MCF 10A (cell line): ENCODE measurements around the gene OR10H1. TPM values are rescaled to one million over a fixed set of nuclear protein-coding genes. Genes with fewer than 3 reads are reported as not detected.
"Not testable (repeated sequence)": the region's sequence is repeated elsewhere in the genome, so short reads cannot be mapped to it uniquely, and the experiment has no call there.

Experiments used
- BruUV-seq: library from RNA; stranded (reverse); fragments of 400-500 nt; replicated peaks from 2 replicates; lab custom pipeline; 2021; lab: Mats Ljungman, UMichigan
- CTCF ChIA-PET: fragments of 300-600 bp; sonication (Branson Sonifier 250); formaldehyde crosslinking; extraction: SDS; loops from one replicate; lab custom pipeline; 2021; ENCODE audit warnings: antibody characterized with exemption, inconsistent platforms; lab: Yijun Ruan, JAX
- POLR2A ChIA-PET: fragments of 300-600, 350-650 bp; sonication (Branson Sonifier 250); formaldehyde crosslinking; extraction: SDS; loops from one replicate; lab custom pipeline; 2020; ENCODE audit warnings: antibody characterized with exemption, inconsistent platforms; lab: Yijun Ruan, JAX
- DNase-seq: peaks from one replicate; pipeline ENCODE4 v3.0.0-alpha.2; 2018; ENCODE audit not compliant: unreplicated experiment
- H3K27ac Mint-ChIP-seq: one replicate; pipeline ENCODE4 v1.8.0; 2022; ENCODE audit warnings: mild to moderate bottlenecking, low read depth, mixed read lengths; ENCODE audit not compliant: unreplicated experiment
- H3K27me3 Mint-ChIP-seq: one replicate; pipeline ENCODE4 v1.8.0; 2022; ENCODE audit warnings: mixed read lengths; ENCODE audit not compliant: insufficient read depth, unreplicated experiment
- H3K36me3 Mint-ChIP-seq: one replicate; pipeline ENCODE4 v1.8.0; 2022; ENCODE audit warnings: mild to moderate bottlenecking, moderate library complexity, mixed read lengths; ENCODE audit not compliant: insufficient read depth, unreplicated experiment
- H3K4me1 Mint-ChIP-seq: one replicate; pipeline ENCODE4 v1.8.0; 2022; ENCODE audit warnings: mixed read lengths; ENCODE audit not compliant: insufficient read depth, unreplicated experiment
- H3K4me3 Mint-ChIP-seq: one replicate; pipeline ENCODE4 v1.8.0; 2022; ENCODE audit warnings: mild to moderate bottlenecking, moderate library complexity, mixed read lengths; ENCODE audit not compliant: unreplicated experiment
- H3K9me3 Mint-ChIP-seq: one replicate; pipeline ENCODE4 v1.8.0; 2022; ENCODE audit warnings: mixed read lengths; ENCODE audit not compliant: unreplicated experiment
- intact Hi-C: fragments of 100-400 bp; cut with micrococcal nuclease; formaldehyde crosslinking; loops from 2 replicates; pipeline ENCODE4 v1.14.1; 2022
- total RNA-seq: library from RNA; stranded (reverse); gene quantifications from 2 replicates; pipeline ENCODE4 v1.2.3, GENCODE V29; 2022
- TF ChIP-seq, protein P1 (sequence below): fragments of 200-600 bp; IDR thresholded peaks from one replicate; pipeline ENCODE4 v1.8.0; 2022; ENCODE audit warnings: antibody characterized with exemption, mild to moderate bottlenecking; ENCODE audit not compliant: unreplicated experiment

OR10H1 gene
- total RNA-seq, 1 experiment from 2014 or later, result not detected

DNA sequence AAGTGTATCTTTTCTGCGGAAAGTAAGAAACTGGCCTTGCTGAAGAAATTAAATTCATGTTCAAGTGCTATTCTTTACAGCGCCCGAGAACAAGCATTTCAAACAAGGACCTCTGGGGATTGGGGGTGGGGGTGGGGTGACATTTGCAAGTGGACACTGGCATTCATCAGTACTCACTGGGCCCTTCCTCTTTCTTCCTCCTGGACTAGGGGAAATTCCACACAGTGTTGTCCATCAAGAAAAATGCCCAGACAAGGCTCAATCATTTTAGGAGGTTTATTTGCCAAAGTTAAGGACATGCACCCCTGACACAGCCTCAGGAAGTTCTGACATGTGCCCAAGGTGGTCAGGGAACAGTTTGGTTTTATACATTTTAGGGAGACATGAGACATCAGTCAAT, 22.9 kb upstream of the OR10H1 start:
- H3K4me3 Mint-ChIP-seq, result no peak overlapping the region
- H3K27ac Mint-ChIP-seq, result no peak overlapping the region
- no peaks in the 10 kb centered on the region for H3K27me3 Mint-ChIP-seq
- no peak for DNase-seq
- no TSS peak for BruUV-seq
- H3K4me1 Mint-ChIP-seq, result peaks cover 12% of the 10 kb centered on the region
- TF ChIP-seq, protein P1, sequence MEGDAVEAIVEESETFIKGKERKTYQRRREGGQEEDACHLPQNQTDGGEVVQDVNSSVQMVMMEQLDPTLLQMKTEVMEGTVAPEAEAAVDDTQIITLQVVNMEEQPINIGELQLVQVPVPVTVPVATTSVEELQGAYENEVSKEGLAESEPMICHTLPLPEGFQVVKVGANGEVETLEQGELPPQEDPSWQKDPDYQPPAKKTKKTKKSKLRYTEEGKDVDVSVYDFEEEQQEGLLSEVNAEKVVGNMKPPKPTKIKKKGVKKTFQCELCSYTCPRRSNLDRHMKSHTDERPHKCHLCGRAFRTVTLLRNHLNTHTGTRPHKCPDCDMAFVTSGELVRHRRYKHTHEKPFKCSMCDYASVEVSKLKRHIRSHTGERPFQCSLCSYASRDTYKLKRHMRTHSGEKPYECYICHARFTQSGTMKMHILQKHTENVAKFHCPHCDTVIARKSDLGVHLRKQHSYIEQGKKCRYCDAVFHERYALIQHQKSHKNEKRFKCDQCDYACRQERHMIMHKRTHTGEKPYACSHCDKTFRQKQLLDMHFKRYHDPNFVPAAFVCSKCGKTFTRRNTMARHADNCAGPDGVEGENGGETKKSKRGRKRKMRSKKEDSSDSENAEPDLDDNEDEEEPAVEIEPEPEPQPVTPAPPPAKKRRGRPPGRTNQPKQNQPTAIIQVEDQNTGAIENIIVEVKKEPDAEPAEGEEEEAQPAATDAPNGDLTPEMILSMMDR, result no peak
- intact Hi-C loops, result no loop called here
- POLR2A ChIA-PET, result interaction anchor here (0.6 to 1.2 kb wide), 2 partner anchors 347 to 458 kb away, joined by 3 to 4 read pairs; partner anchors contain the start of gene FAM32A
- H3K9me3 Mint-ChIP-seq, result no peaks in the 10 kb centered on the region
- CTCF ChIA-PET, result interaction anchor here (1.0 kb wide), 1 partner anchor 31 kb away, joined by 4 read pairs; no protein-coding TSS in a partner anchor
- H3K36me3 Mint-ChIP-seq, result no peaks in the 10 kb centered on the region

DNA sequence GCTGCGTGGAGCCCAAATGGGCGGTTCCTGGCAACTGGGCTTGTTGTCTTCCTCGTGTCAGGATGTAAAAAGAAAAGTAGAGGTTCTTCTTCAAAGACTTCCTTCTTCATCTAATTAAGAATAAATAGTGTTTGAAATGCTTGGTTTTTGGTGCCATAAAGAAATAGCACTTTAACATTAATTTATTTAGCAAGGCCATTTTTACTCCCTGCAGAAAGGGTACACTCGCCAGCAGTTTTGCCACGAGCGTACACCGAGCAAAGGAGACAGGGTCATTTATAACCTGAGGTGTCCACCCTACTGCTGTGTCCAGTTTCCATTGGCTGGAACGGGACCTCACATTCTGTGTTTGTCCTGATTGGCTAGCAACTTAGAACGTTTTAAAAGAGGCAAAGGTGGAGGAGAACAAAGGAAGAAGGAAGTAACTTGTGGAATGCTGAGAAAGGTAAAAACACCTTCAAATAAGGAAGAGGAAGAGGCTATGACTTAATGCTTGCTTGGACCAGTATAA, 21.8 kb upstream of the OR10H1 start:
- TSS peak; percentile 79 for BruUV-seq
- Mint-ChIP-seq H3K4me1 (peaks cover 12% of the 10 kb centered on the region), H3K4me3 (peak overlapping the region; percentile 67), H3K36me3 (no peaks in the 10 kb centered on the region), H3K27ac (peak overlapping the region; percentile 79), H3K27me3 (no peaks in the 10 kb centered on the region), H3K9me3 (no peaks in the 10 kb centered on the region)
- ChIA-PET POLR2A (interaction anchor here (0.5 to 1.7 kb wide), 11 partner anchors 9 to 349 kb away, joined by 3 to 6 read pairs (median 3); partner anchors contain the start of genes FAM32A and TPM4), CTCF (interaction anchor here (0.6 to 1.0 kb wide), 3 partner anchors 9 to 467 kb away, joined by 3 to 4 read pairs (median 3); no protein-coding TSS in a partner anchor)
- DNase-seq, result no peak
- TF ChIP-seq, protein P1, result no peak
- intact Hi-C loops, result loop anchor here (2.0 kb wide), 1 partner anchor 730 kb away; the partner anchor contains the start of gene SYDE1

DNA sequence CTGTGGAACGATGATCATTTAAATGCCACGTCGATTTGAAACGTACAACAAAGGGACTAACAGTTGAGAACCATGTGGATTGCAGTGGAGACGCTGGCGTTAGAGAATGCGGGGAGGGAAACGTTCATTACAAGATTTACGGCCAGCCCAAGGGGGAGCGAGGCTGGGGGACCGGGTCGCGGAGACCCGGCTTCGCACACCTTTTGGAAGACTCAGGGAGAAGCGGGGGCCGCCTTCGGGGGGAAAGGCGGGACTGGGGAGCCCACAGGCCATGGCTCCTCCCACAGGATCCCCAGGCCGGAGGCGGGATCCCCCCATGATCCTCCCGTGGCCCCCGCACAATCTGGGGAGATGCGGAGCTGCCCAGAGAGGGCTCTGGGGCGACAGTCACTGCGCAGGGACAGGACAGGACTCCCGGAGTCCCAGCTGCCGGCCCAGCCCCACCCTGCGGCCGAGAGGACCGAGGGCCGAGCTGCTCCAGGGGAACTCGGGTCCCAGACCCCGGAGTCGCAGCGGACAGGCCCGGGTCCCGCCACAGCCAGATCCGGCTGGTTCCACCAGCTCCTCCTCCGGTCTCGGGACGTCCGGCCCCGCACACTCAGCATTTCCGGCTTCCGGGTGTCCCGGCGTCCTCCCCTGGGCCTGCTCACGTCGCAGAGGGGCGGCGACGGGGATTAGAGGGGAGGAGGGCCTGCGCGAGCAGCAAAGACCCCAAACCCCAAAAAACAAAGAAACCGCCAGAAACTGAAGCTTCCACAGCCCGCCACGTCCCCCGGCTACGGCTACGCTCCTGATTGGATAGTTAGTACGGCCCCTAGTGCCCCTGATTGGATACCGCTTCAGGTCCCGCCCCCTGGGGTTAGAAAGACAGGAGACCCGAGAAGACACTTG, 21.1 kb upstream of the OR10H1 start:
- TF ChIP-seq, protein P1, result no peak
- Mint-ChIP-seq H3K9me3 (no peaks in the 10 kb centered on the region), H3K36me3 (no peaks in the 10 kb centered on the region), H3K27me3 (no peaks in the 10 kb centered on the region), H3K4me3 (peak overlapping the region; percentile 67), H3K4me1 (peaks cover 12% of the 10 kb centered on the region), H3K27ac (peak overlapping the region; percentile 79)
- BruUV-seq, result no TSS peak
- intact Hi-C loops, result loop anchor here (2.0 kb wide), 1 partner anchor 730 kb away; the partner anchor contains the start of gene SYDE1
- peak; percentile 99 for DNase-seq
- ChIA-PET POLR2A (interaction anchor here (0.6 to 1.7 kb wide), 11 partner anchors 8 to 1100 kb away, joined by 3 to 6 read pairs (median 3); partner anchors contain the start of gene TPM4), CTCF (no interaction called here)

DNA sequence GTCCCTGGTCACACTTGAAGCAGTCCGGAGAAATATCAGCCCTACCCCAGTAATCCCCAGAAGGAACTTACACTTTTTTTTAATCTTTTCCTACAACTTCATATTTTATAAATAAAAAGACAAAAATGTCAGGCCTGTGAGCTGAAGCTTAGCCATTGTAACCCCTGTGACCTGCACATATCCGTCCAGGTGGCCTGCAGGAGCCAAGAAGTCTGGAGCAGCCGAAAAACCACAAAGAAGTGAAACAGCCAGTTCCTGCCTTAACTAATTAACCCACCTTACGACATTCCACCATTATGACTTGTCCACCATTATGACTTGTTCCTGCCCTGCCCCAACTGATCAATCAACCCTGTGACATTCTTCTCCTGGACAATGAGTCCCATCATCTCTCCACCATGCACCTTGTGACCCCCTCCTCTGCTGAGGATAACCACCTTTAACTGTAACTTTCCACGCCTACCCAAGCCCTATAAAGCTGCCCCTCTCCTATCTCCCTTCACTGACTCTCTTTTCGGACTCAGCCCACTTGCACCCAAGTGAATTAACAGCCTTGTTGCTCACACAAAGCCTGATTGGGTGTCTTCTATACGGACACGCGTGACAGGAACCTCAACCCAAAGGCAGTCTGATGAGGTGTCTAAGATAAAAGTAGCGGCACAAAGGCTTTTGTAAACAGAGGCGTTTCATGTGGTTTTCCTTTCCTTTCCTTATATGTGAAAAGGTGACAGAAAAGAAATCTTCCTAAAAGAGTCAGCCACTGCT, 20.3 kb upstream of the OR10H1 start:
- Mint-ChIP-seq H3K4me1 (peaks cover 12% of the 10 kb centered on the region), H3K27ac (peak overlapping the region; percentile 79), H3K4me3 (peak overlapping the region; percentile 67)
- POLR2A ChIA-PET, result interaction anchor here (1.3 to 1.7 kb wide), 3 partner anchors 10 to 200 kb away, joined by 4 to 6 read pairs (median 5); no protein-coding TSS in a partner anchor
- DNase-seq, CTCF ChIA-PET, H3K27me3 Mint-ChIP-seq, H3K36me3 Mint-ChIP-seq, H3K9me3 Mint-ChIP-seq, BruUV-seq: not testable (repeated sequence)
- intact Hi-C loops, result loop anchor here (2.0 kb wide), 1 partner anchor 729 kb away; the partner anchor contains the start of gene SYDE1

DNA sequence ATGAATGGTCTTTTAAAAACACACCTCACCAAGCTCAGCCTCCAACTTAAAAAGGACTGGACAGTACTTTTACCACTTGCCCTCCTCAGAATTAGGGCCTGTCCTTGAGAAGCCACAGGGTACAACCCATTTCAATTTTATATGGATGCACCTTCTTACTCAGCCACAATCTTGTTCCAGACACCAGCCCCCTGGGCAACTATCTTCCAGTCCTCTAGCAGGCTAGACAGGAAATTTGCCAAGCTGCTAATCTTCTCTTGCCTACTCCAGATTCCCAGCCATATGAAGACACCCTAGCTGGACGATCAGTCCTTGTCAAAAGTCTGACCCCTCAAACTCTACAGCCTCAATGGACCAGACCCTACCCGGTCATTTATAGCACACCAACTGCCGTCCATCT, 18.8 kb upstream of the OR10H1 start:
- H3K27ac Mint-ChIP-seq, H3K9me3 Mint-ChIP-seq, H3K27me3 Mint-ChIP-seq, BruUV-seq, POLR2A ChIA-PET, CTCF ChIA-PET, DNase-seq, H3K4me3 Mint-ChIP-seq, intact Hi-C loops, H3K36me3 Mint-ChIP-seq: not testable (repeated sequence)
- peaks cover 12% of the 10 kb centered on the region for H3K4me1 Mint-ChIP-seq
